VCaP (cell line): ENCODE measurements around the gene AMBP.

Experiments
- H3K27ac ChIP-seq: fragments of 450-650 bp; 2 replicates; pipeline ENCODE4 v1.5.1; 2017
- TF ChIP-seq, protein P1 (sequence below): fragments of 450-650 bp; conservative IDR thresholded peaks from 2 replicates; pipeline ENCODE4 v1.5.1; 2017; ENCODE audit warnings: mild to moderate bottlenecking, moderate library complexity

The AMBP gene

DNA sequence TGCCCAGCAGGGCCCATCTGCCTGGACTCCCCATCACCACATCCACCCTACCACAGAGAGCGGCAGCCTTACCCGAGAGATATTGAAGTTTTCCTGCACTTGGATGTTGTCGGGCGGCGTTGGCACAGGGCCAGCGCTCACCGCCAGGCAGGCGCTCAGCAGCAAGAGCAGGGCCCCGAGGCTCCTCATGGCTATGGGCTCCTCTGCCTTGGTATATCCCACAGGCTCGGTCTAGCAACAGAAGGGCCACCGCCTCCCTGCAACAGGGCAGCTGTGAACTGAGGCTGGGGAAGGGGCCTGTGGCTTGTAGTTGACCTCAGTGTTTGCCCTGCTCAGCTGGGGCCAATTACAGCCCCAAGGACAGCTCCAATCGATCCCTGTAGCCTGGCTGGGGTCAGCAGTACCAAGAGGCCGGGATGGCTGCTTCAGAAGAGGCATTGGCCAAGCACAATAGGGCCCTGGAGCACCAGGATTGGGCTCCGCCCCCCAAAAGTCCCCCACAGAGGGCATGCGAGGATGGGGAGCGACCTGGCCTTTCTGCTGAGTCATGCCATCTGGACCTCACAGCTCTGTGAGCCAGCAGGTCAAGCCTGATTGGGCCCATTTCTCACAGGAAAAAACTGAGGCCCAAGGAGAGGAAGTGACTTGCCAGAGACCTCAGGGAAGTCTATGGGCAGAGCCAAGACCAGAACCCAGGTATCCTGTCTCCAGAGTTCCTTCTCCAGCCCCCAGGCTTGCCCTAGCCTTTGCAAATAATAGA, at the start of gene AMBP:
Gene AMBP, minus strand, starts transcription at position 280 of the 760 bp plus-strand sequence. Its CDS starts 91 bp downstream, at position 189.
- H3K27ac ChIP-seq, result peak within 1 kb of the TSS; percentile 99
- TF ChIP-seq, protein P1, sequence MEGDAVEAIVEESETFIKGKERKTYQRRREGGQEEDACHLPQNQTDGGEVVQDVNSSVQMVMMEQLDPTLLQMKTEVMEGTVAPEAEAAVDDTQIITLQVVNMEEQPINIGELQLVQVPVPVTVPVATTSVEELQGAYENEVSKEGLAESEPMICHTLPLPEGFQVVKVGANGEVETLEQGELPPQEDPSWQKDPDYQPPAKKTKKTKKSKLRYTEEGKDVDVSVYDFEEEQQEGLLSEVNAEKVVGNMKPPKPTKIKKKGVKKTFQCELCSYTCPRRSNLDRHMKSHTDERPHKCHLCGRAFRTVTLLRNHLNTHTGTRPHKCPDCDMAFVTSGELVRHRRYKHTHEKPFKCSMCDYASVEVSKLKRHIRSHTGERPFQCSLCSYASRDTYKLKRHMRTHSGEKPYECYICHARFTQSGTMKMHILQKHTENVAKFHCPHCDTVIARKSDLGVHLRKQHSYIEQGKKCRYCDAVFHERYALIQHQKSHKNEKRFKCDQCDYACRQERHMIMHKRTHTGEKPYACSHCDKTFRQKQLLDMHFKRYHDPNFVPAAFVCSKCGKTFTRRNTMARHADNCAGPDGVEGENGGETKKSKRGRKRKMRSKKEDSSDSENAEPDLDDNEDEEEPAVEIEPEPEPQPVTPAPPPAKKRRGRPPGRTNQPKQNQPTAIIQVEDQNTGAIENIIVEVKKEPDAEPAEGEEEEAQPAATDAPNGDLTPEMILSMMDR, result no peak

GRCh38 chr9:114126247-114127060, 48.4 kb upstream of the AMBP start:
- H3K27ac ChIP-seq, result no peak overlapping the region
- TF ChIP-seq, protein P1, result no peak

- H3K27ac ChIP-seq, result no peak overlapping the region
- TF ChIP-seq, protein P1, result no peak
Observed at GRCh38 chr9:114125476-114126013, 47.4 kb upstream of the AMBP start.

DNA sequence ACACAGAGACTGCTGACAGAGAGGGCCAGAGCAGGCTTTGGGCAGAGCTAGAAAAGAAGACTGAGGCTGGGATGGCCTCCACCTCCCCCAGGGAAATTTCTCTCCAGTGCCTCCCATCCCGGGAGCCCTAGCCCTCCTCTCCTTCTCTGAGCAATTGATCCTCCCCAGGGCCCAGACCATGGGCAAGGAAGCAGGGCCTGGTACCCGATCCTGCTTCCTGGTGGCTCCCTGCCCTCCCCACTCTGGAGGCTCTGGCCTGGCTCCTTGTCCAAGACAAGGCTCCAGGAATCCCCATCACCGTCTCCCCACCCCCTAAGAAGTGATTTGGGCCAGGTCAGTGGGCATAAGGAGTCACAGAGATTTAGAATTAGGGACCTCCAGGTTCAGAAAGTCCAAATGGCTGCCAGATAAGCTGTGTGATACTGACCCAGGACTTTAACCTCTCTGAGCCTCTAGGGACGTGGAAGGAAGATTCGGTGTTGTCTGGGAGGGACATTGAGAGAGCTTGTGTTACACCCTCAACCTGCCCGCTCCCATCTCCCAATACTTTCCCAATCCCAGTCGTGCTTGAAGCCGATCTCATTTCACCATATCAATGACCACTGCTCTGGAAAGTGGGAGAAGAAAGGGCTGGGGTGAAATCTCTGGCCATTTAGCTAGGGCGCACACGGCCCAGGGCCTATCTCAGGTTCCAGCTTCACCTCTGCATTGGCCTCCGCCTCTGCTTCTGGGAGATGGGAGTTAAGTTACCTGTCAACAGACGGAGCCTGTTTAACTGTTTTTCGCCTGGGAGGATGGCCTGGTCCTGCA, 46.8 kb upstream of the AMBP start:
- TF ChIP-seq, protein P1, result no peak
- H3K27ac ChIP-seq, result no peak overlapping the region

DNA sequence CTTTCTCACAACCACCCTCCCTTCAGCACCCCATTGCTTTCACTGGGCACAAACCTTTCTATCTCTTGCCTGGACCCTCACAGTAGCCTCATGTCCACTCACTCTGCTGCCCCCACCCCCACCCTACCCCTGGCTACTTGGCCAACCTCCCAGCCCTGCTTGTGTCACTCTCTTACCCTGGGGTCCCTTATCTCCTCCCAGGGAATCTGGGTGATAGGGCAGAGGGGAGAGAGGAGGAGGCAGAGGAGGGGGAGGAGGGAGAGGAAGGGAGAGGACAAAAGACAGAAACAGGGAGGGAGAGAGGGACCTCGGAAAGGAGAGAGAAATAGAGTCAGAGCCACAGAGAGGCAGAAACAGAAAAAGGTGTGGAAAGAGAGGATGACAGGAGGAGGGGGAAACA, 46.0 kb upstream of the AMBP start:
- TF ChIP-seq, protein P1, result no peak

GRCh38 chr9:114123031-114123977, 45.2 kb upstream of the AMBP start:
- no peak overlapping the region for H3K27ac ChIP-seq
- TF ChIP-seq, protein P1, result no peak

More for the DNA sequence above, 46.0 kb upstream of the AMBP start:
- no peak overlapping the region for H3K27ac ChIP-seq
